ENCODE results near the gene HSFX1.

GRCh38 chrX:149760965-149761364 is 12.9 kb upstream of the HSFX1 start:
- TF ChIP-seq TCF7L2 (IDR thresholded peaks at IDR 0.05; ENCODE audit: low read depth, low read length) (no peak), CTCF (IDR thresholded peaks at IDR 0.05 in 2 of 3, conservative IDR thresholded peaks at IDR 0.05 in 1 of 3; ENCODE audit: insufficient read depth in 2 of 3, low read depth in 1 of 3, low read length in 3 of 3) (no peak), ZSCAN32 (CRISPR knock-in tag; IDR thresholded peaks at IDR 0.05) (no peak), RBM22 (IDR thresholded peaks at IDR 0.05; ENCODE audit: low read depth, low read length, poor library complexity, severe bottlenecking) (no peak), SP1 (CRISPR knock-in tag; IDR thresholded peaks at IDR 0.05) (no peak), RNF219 (CRISPR knock-in tag; IDR thresholded peaks at IDR 0.05) (no peak), KLF1 (tag; IDR thresholded peaks at IDR 0.05) (no peak), FOXP1 (CRISPR knock-in tag; IDR thresholded peaks at IDR 0.05) (no peak), E2F1 (CRISPR knock-in tag; IDR thresholded peaks at IDR 0.05) (no peak), EZH2 (IDR thresholded peaks at IDR 0.05; ENCODE audit: borderline replicate concordance, low read depth, low read length) (no peak), KHSRP (IDR thresholded peaks at IDR 0.05) (no peak), ATF3 (IDR thresholded peaks at IDR 0.05) (no peak), ATF3 (CRISPR knock-in tag; conservative IDR thresholded peaks at IDR 0.05) (no peak), POLR2A (conservative IDR thresholded peaks at IDR 0.05) (no peak)

Data from K562 (cell line).